ENCODE data around the gene PAPSS1. TPM values are rescaled to one million over a fixed set of nuclear protein-coding genes. Genes with fewer than 3 reads are reported as not detected.

PAPSS1 gene
- total and polyA plus RNA-seq, 9 of the 15 experiments (the other 6 are each of a cell fraction or from before 2014, with no cell fraction given): 21.1 to 53.9 (median 41.9) TPM

- no peak for TF ChIP-seq FOXA3 (CRISPR knock-in tag; conservative IDR thresholded peaks at IDR 0.05 in 1 of 2, IDR thresholded peaks at IDR 0.05 in 1 of 2)
- TF ChIP-seq RUNX1 (IDR thresholded peaks at IDR 0.05; ENCODE audit: low read depth): no peak
- peak; percentile 83 for TF ChIP-seq POLR2G (IDR thresholded peaks at IDR 0.05; ENCODE audit: low read depth, low read length)
- TF ChIP-seq, protein P1, sequence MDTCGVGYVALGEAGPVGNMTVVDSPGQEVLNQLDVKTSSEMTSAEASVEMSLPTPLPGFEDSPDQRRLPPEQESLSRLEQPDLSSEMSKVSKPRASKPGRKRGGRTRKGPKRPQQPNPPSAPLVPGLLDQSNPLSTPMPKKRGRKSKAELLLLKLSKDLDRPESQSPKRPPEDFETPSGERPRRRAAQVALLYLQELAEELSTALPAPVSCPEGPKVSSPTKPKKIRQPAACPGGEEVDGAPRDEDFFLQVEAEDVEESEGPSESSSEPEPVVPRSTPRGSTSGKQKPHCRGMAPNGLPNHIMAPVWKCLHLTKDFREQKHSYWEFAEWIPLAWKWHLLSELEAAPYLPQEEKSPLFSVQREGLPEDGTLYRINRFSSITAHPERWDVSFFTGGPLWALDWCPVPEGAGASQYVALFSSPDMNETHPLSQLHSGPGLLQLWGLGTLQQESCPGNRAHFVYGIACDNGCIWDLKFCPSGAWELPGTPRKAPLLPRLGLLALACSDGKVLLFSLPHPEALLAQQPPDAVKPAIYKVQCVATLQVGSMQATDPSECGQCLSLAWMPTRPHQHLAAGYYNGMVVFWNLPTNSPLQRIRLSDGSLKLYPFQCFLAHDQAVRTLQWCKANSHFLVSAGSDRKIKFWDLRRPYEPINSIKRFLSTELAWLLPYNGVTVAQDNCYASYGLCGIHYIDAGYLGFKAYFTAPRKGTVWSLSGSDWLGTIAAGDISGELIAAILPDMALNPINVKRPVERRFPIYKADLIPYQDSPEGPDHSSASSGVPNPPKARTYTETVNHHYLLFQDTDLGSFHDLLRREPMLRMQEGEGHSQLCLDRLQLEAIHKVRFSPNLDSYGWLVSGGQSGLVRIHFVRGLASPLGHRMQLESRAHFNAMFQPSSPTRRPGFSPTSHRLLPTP (IDR thresholded peaks at IDR 0.05; ENCODE audit: borderline replicate concordance, extremely low read depth, insufficient read length): no peak
- TF ChIP-seq MYNN (IDR thresholded peaks at IDR 0.05): no peak
- TF ChIP-seq MYNN (CRISPR knock-in tag; IDR thresholded peaks at IDR 0.05): no peak
- TF ChIP-seq FOXK2 (conservative IDR thresholded peaks at IDR 0.05 in 1 of 2, IDR thresholded peaks at IDR 0.05 in 1 of 2; ENCODE audit: low read depth in 2 of 2): no peak
- TF ChIP-seq GABPB1 (CRISPR knock-in tag; IDR thresholded peaks at IDR 0.05): peak; percentile 90
- no peak for TF ChIP-seq ZNF507 (tag; conservative IDR thresholded peaks at IDR 0.05)
- TF ChIP-seq TAF7 (tag; IDR thresholded peaks at IDR 0.05): peak; percentile 57; the same call in 1 of the 2 replicates
- no peak for TF ChIP-seq ZNF3 (CRISPR knock-in tag; IDR thresholded peaks at IDR 0.05)
- TF ChIP-seq ETV6 (IDR thresholded peaks at IDR 0.05; ENCODE audit: borderline replicate concordance in 1 of 2, low read depth in 2 of 2, low read length in 1 of 2): no peak
- no peak for TF ChIP-seq ETV6 (CRISPR knock-in tag; IDR thresholded peaks at IDR 0.05; ENCODE audit: borderline replicate concordance)
- TF ChIP-seq ZNF766 (CRISPR knock-in tag; conservative IDR thresholded peaks at IDR 0.05): peak; percentile 77
- no peak for TF ChIP-seq CREBBP (IDR thresholded peaks at IDR 0.05; ENCODE audit: low read depth, low read length)
- peak; percentile 54; the same call in 1 of the 2 replicates for TF ChIP-seq CBX1 (IDR thresholded peaks at IDR 0.05; ENCODE audit: low read depth)
- TF ChIP-seq ZNF583 (CRISPR knock-in tag; IDR thresholded peaks at IDR 0.05): no peak
- TF ChIP-seq ZNF121 (CRISPR knock-in tag; conservative IDR thresholded peaks at IDR 0.05): no peak
- TF ChIP-seq MTF1 (CRISPR knock-in tag; IDR thresholded peaks at IDR 0.05; ENCODE audit: borderline replicate concordance): no peak
- no peak for TF ChIP-seq NFE2 (IDR thresholded peaks at IDR 0.05; ENCODE audit: low read depth)
- TF ChIP-seq, protein P2, sequence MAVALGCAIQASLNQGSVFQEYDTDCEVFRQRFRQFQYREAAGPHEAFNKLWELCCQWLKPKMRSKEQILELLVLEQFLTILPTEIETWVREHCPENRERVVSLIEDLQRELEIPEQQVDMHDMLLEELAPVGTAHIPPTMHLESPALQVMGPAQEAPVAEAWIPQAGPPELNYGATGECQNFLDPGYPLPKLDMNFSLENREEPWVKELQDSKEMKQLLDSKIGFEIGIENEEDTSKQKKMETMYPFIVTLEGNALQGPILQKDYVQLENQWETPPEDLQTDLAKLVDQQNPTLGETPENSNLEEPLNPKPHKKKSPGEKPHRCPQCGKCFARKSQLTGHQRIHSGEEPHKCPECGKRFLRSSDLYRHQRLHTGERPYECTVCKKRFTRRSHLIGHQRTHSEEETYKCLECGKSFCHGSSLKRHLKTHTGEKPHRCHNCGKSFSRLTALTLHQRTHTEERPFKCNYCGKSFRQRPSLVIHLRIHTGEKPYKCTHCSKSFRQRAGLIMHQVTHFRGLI (CRISPR knock-in tag; IDR thresholded peaks at IDR 0.05): no peak
- no peak for TF ChIP-seq FOXM1 (IDR thresholded peaks at IDR 0.05; ENCODE audit: low read depth)
- TF ChIP-seq FOXM1 (CRISPR knock-in tag; IDR thresholded peaks at IDR 0.05; ENCODE audit: low read depth): no peak; the same call in 1 of the 2 replicates
- TF ChIP-seq EP300 (IDR thresholded peaks at IDR 0.05; ENCODE audit: low read length): 0 out of 2 replicates have a peak, but pooled peaks have one; percentile 8
- no peak for TF ChIP-seq ZNF217 (CRISPR knock-in tag; IDR thresholded peaks at IDR 0.05)
Measured at GRCh38 chr4:107719922-107720722, at the start of gene PAPSS1 (continued).

Data from K562 (cell line).